Epithelial cell of prostate (primary cell): ENCODE results near the gene KRT86.

Experiments
- DNase-seq: peaks from one replicate; pipeline ENCODE4 v3.0.0-alpha.2; 2011; ENCODE audit warnings: low read depth, low spot score
- H3K27ac ChIP-seq: fragments of 450-650 bp; 2 replicates; pipeline ENCODE4 v1.5.1; 2017; ENCODE audit warnings: mild to moderate bottlenecking

Gene KRT86

DNA sequence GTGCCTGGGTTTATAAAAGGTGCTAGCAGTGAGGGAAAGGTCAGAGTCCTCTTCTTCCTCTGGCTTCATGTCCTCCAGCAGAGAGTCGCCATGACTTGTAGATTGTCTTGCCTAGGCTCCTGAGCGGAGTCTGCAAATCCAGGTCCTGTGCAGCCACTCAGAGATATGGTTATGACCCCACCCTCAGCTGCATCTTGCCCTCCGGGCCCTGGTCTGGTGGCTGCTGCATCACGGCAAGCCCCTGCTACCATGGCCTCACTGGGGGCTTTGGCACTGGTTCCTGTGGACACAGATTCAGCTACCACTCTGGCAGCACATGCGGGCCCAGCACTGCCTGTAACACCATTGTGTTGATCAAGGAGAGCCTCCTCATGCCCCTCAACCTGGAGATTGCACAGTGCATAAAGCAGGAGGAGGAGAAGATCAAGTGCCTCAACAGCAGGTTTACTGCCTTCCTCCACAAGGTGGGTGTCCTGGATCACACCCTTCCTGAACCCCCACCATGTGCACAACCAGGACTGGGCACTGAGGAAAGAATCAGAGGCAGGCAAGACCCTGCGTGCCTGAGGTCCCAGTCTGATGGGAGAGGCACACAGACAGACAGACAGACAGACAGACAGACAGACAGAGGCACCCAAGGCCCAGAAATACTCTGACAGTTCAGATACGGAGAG, 10.5 kb upstream of the KRT86 start:
- no peak overlapping the region for H3K27ac ChIP-seq
- no peak for DNase-seq

DNA sequence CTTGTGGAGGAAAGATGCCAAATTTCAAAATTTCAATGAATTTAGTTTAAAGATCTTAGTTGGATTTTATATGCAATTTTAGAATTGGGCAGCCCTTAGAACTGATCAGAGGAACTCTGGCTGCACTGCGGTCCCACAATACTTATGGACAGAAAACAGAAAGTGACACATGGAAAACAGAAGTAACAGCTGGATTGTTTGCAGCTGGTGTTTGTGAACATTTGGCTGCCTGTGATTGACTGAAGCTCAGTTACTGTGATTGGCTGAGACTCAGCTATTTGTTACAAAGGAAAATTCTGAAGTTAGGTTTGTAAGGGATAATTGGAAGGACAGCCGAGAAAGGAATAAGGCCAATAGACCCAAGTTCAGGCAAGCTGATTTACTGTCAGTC, 10.0 kb upstream of the KRT86 start:
- H3K27ac ChIP-seq, result no peak overlapping the region
- DNase-seq, result no peak

DNA sequence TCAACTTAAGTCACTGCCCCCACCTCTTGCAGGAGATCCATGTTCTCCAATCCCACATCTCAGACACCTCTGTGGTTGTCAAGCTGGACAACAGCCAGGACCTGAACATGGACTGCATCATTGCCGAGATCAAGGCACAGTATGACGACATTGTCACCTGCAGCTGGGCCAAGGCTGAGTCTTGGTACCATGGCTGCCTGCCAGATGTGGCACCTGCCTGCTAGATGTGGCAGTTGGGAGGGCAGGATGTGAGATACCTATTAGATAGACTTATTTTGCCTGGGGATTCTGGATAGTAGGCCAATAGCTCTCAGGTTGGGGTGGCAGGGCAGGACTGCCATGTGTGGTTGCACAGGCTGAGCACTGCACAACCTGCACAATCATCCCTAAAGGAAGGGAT, 7.9 kb upstream of the KRT86 start:
- DNase-seq, result no peak
- no peak overlapping the region for H3K27ac ChIP-seq

DNA sequence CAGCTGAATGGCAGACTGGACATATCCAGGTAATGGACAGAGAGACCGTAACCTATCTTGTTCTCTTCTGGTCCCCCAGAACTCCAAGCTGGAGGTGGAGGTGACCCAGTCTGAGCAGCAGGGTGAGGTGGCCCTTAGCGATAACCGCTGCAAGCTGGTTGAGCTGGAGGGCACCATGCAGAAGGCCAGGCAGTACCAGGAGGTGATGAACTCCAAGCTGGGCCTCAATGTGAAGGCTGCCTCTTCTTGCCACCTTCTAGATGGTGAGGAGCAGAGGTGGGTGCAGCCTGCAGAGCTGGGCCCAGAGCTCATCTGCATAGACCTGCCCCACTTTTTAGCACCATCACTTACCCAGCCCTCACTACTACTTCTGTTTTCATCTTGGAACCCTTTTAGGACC, 7.2 kb upstream of the KRT86 start:
- no peak for DNase-seq
- no peak overlapping the region for H3K27ac ChIP-seq

DNA sequence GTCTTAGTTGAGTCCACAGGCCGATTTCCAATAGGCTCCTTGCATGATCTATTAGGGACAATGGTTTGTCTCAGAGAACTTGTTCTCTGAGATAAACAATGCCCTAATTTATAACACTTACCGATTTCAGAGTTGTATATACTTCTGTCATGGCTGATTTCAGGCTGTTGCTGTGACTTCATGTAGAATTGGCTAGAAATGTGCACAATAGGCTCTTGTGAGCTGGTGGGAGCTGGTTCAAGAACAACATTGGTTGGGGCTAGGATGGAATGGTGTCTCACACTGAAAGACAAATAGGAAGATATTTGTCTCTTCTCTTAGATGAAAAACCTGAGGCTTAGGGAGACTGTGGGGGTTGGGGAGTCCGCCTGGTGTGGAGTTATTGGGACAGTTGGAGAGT, 6.7 kb upstream of the KRT86 start:
- H3K27ac ChIP-seq, result no peak overlapping the region

DNA sequence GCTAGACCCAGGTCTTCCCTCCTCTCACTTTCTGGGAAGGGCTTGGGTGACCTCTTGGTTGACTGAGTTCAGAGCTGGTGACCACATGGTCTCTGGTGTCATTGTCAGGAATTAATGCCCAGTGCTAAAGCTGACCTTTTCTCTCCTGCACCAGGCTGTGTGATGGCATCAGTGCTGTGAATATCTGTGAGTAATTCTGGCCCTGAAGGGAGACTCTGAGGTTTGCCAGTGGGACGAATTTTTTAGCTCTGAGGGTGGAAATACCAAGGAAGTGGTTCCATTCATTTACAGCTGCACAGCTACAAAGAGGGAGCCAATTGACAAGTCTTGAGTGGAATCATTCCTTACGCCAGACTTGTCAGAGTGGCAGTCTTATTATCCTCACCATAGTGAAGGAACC, 6.2 kb upstream of the KRT86 start:
- DNase-seq, result no peak
- no peak overlapping the region for H3K27ac ChIP-seq

More for the DNA sequence above, 6.7 kb upstream of the KRT86 start:
- no peak for DNase-seq

DNA sequence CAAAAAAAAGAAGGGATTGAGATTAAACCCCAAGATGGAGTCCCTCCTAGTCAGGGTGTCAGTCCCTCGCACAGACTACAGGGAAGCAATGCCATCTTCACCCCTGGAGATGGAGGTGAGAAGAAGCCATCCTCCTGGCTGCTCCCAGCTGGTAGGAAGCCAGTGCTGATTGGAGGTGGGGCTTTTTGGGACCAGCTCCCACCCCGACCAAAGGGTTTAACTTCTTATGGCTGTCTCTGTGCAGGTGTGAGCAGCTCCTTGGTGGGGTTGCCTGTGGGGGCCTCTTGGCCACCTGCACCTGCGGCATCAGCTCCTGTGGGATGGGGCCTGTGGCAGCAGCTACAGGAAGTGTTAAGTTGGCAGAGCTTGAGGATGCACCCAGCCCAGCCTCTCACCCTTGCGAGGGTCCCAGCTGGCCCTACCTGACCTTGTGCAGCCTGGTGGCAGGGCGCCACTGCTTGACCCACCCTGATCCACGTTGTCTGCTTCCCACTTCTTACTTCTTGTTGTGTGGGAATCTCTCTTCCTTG, 3.8 kb upstream of the KRT86 start:
- no peak for DNase-seq
- H3K27ac ChIP-seq, result no peak overlapping the region

DNA sequence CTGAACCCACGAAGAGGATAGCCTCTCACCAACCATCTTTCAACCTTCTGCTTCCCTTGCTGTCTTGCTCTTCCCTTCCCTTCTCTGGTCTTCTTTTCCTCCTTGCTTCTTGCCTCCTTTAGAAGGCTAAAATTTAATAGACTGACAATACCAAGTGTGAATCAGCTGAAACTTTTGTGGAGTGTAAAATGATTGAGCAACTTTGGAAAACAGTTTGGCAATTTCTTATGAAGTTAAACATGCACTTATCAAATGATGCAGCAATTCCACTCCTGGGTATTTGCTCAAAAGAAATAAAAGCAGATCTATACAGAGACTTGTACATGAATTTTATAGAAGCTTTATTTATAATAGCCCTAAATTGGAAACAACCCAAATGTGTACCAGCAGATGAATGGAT, 3.3 kb upstream of the KRT86 start:
- DNase-seq, result no peak

DNA sequence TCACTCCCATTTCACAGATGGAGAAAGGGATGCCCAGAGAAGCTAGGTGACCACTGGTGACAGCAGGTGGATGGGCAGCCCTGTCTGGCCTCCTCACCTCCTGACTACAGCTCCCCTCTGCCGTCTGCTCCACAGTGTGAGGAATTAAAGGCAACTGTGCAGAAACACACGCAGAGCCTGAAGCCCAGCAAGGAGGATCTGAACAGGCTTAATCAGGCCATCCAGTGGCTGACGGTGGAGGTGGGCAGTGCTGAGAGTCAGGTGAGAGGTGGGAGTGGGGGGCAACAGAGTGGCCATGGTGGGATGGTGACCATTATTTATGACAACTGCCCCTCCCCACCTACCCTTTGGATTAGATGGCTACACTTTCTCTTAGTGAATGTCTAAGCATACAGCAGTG, 1.2 kb downstream of the KRT86 start:
- no peak for DNase-seq
- no peak overlapping the region for H3K27ac ChIP-seq

More for the DNA sequence above, 3.3 kb upstream of the KRT86 start:
- H3K27ac ChIP-seq, result no peak overlapping the region

DNA sequence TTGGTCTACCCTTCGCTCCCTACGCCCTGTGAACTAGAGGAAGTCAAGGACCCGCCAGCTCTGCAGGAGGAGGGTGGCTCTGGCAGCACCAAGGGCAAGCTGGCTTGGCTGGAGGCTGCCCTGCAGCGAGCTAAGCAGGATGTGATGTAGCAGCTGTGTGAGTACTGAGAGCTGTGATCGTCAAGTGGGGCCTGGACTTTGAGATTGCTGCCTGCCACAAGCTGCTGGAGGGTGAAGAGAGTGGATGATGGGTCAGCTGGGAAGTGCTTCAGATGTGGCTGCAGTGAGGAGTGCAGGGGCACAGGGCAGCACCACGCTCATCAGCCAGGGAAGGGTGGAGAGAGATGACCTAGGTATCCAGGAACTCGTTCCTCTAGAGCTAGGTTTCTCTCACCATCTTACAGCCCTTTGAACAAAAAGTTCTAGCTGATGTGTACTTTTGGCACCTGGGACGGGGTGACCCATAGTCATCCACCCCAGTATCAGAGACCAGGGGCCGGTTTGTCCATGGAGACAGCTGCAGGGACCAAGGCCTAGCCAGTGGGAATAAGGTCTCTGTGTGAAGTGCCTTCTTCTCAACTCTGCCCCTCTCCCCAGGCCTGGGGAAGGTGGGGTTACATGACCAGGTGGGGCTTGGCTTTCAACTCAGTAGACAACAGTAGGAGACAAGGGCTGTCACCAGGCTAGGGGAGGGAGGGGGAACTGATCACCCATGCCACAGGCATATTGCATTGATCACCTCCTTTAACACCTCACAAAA, 3.2 kb downstream of the KRT86 start:
- peak overlapping the region; percentile 100 for H3K27ac ChIP-seq
- no peak for DNase-seq

DNA sequence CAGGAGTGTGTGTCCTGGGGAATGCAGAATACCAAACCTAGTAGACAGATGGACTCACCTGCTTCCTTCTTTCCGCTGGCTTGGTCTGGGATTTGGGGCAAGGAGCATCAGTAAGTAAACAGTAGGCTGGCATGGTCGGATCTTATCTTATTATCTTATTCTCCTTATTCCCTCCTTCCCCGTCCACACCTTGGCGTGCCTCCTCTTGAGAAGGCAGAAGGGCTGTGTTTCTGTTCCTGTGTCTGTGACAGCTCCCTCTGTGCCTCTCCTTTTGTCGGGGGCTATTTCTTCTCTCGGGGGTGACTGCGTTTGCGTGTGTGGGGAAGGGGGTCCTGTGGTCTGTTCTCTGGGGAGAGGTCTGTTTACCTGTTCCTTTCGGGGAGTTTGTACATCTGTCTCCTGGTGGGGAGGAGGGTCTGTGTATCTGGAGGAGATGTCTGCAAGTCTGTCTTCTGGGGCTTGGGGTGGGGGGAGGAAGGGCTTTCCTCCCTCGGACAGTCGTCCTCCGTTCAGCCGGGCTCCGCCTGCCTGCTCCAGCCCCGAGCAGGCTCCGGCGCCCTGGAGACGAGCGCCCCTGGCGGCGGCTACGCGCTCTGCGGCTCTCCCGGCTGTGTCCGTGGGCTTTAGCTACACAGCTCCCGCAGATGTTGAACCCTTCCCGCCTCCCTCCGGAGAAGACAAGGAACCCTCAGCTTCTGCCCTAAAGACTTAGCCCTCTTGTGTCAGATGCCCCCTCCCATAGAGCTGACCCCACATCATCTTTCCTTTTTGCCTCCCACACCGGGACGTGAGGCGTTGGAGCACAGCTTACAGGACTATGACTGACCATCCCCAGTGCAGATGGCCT, 4.4 kb downstream of the KRT86 start:
- H3K27ac ChIP-seq, result peak overlapping the region; percentile 100
- no peak for DNase-seq

DNA sequence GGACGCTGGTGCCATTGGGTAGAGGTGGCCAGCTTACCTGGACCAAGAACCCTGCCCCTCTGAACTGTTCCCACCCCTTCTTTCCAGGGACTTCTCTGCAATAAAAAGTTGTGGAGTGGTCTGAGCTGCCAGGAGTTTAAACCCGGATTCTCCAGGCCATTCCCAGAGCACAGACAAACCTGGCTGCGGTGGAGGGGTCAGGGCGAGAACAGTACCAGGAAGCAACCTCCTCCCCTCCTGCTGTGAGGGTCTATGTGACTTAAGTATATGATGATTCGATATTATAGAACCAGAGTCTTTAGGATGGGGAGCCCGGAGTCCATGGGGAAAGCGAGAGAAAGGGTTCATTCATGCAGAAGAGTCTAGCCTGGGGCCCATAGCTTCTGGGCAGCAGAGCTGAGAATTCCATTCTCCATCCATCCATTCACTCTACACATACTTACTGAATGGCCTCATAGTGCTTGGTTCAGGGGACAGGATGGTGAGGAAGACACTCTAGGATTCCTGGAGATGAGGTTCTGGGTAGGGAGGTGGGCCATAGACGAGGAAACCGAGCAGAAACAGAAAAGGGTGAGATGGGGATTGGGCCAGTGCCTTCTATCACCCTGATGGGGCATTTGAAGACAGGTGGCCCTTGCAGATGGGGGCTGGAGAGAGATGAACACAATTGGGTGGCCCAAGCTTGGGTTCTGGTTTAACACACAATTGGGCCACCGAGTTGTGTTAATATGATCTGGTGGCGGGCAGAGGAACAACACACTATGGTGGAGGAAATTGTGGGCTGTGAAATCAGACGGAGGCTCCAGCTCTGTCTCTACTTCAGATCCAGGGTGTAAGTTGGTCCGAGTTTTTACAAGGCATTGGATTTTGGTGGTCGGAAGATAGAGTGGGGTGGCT, 5.2 kb downstream of the KRT86 start:
- peak overlapping the region; percentile 100 for H3K27ac ChIP-seq
- DNase-seq, result no peak

DNA sequence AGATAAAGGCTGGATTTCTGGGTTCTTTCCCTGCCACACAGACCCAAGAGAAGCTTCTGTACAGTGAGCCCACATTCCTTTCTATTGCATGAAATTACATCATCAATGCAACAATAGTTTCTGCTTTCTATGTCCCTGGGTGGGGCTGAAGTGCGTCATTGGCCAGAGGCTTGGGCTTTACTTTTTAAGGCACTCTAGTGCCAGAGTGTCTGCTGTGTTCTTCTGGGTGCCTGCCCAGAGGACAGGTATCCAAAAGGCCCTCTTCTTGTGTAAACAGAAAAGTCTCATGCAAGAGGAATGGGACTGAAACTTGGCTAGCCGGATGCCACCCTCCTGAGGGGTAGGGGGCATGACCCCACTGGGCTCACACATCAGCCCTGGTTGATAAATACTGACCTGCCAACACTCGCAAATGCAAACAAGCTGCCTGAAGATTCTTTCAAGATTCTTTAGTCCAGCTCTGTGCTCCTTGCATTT, 5.9 kb downstream of the KRT86 start:
- H3K27ac ChIP-seq, result peak overlapping the region; percentile 100
- DNase-seq, result peak; percentile 96

DNA sequence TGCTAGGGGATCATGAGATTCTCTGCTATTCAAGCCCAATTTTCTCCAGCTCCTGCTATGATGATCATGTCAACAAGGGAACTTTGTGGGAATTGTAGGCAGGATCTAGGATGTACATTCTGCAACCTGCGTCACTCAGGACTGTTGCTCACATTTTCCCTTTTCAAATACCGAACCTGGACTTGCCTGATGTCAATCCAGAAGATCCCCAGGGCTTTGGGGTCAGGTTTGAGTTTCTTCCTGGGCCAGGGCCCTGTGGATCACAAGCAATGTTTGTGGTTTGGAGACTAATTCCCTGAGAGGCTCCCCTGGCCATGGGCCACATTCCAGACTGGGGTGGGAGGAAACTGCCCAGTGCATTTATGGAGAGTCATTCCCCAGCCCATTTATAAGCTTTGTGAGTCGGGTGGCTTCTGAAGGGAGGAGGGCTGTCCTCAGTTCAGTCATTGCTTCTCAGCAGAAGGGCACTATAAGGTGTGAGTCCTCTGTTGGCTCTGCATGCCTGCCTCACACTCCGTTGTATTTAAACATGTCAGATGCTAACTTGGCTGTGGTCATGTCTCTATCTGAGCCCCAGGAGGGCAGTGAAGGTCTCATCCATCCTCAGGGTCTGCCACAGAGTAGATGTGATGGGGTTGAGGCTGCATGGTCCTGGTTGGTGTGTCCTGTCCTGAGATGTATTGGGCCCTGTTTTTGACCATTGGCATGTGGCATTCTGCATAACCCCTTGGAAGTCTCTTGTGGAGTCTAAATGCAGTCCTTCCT, 6.5 kb downstream of the KRT86 start:
- DNase-seq, result peak; percentile 93
- H3K27ac ChIP-seq, result peak overlapping the region; percentile 100

DNA sequence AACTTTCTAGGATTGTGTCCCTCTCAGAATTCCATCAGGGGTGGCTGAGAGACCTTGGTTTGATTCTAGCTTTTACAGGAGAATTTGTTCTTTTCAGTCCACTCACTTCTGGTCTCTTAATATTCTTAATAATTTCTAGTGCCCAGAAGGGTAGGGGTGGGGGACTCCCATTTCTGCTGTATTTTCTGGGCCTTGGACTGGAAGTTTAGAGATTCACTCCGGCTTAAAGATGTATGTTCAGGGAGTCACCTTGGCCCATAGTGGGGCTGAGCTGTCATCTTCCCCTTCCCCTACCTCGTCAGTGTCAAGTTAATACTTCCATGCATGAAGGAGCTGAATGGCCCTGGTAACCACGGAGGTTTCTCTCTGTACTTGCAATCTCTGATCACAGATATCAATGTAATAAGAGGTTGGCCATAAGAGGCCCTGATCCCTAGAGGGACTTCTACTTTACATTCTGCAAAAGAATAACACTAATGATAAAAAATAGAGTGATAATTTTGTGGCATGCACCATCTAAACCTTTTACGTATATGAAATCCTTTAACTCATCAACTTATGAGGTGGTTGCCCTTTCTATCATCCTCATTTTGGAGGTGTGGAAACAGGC, 10.2 kb downstream of the KRT86 start:
- peak overlapping the region; percentile 100 for H3K27ac ChIP-seq
- DNase-seq, result no peak

DNA sequence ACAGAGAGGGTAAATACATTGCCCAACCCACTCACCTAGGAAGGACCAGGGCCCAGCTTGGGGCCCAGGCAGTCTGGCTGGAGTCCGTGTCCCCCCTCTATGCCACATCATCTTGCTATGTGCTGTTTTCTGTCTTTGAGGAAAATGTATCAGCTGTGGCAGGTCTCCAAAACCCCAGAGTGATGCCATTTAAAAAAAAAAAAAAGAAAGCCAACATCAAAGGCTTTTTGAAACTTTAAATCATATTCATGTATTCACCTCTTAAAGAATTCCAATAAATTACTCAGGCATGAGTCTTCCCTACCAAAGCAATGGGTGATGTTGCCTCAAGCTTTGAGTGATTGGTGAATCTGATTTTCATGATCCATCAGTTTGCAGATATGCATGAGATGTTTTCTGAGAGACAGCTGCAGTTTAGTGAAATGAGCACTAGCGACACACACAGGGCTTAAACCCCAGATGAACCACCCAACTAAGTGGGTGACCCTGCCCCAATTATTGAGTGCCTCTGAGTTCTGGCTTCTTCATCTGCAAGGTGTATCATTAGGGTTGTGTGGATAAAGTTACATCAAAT, 10.8 kb downstream of the KRT86 start:
- peak overlapping the region; percentile 100 for H3K27ac ChIP-seq
- DNase-seq, result peak; percentile 52

DNA sequence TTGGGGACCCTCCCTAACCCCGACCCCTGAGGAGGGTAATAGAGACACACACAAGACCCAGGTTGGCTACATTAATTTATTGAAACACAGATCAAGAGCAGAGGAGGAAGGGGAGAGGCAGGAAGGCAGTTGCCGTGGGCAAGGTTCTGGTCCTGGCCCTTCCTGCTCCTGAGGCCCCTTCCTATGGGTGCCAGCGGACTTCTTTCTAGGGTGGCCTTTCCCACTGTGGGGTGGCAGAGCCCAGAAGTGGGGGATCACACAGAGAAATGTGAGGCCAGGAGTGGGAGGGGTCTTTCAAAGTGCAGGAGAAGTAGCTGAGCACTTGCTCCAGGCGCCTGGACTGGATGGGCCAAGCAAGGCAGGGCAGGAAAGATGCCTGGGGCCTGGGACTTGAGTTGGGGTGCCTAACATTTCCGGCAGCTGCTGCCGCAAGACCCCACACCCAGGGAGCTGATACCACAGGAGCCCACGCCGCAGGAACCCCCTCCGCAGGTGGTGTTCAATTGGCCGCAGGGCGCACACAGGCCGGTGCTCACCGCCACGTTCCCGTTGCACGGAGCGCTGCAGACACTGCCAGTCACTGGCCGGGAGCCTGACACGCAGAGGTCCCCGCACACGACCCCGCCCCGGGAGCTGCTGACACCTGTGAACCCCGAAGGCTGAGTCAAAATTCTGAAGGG, 11.5 kb downstream of the KRT86 start:
- peak overlapping the region; percentile 100 for H3K27ac ChIP-seq

More for the DNA sequence above, 11.5 kb downstream of the KRT86 start:
- DNase-seq, result no peak
